Lung (tissue), 12 donors: Measurements from ENCODE around the gene DOCK4. TPM values are rescaled to one million over a fixed set of nuclear protein-coding genes. Genes with fewer than 3 reads are reported as not detected.

Experiments
- ATAC-seq: fragments of 200-7000 bp; cut with Tn5 transposase; one replicate; pipeline ENCODE4 v1.9.1; 2020; ENCODE audit warnings: moderate number of reproducible peaks; ENCODE audit not compliant: insufficient read depth, low FRiP score
- DNase-seq, 3 donors: peaks; one replicate each; pipeline ENCODE4 v3.0.0-alpha.2; 2013 to 2017
- H3K27ac ChIP-seq, 2 donors: one replicate each; pipeline ENCODE4 v1.5.1; 2013; ENCODE audit warnings: mild to moderate bottlenecking in 2 of 2, moderate library complexity in 2 of 2, control low read depth in 1 of 2, inconsistent platforms in 1 of 2, low read depth in 1 of 2, low read length in 1 of 2
- H3K27me3 ChIP-seq, 3 donors: one replicate each; pipeline ENCODE4 v1.5.1; 2013; ENCODE audit warnings: low read length in 2 of 3; ENCODE audit not compliant: control insufficient read depth in 3 of 3, insufficient read depth in 3 of 3
- H3K36me3 ChIP-seq, 4 donors: one replicate each; pipeline ENCODE4 v1.5.1; 2013; ENCODE audit warnings: low read length in 4 of 4, mild to moderate bottlenecking in 1 of 4, moderate library complexity in 1 of 4; ENCODE audit not compliant: control insufficient read depth in 4 of 4, insufficient read depth in 4 of 4
- H3K4me1 ChIP-seq, 5 donors: one replicate each; pipeline ENCODE4 v1.5.1; 2013; ENCODE audit warnings: low read length in 5 of 5, mild to moderate bottlenecking in 2 of 5, moderate library complexity in 1 of 5; ENCODE audit not compliant: control insufficient read depth in 5 of 5, insufficient read depth in 5 of 5
- H3K4me3 ChIP-seq: one replicate; pipeline ENCODE4 v1.5.1; 2013; ENCODE audit warnings: mild to moderate bottlenecking, control low read depth, moderate library complexity
- H3K9ac ChIP-seq, 2 donors: one replicate each; pipeline ENCODE4 v1.5.1; 2013; ENCODE audit warnings: low read length in 2 of 2, control low read depth in 1 of 2; ENCODE audit not compliant: insufficient read depth in 1 of 2
- H3K9me3 ChIP-seq, 4 donors: one replicate each; pipeline ENCODE4 v1.5.1; 2013; ENCODE audit warnings: low read length in 3 of 4, mild to moderate bottlenecking in 1 of 4, moderate library complexity in 1 of 4; ENCODE audit not compliant: control insufficient read depth in 4 of 4, insufficient read depth in 3 of 4
- WGBS, 2 donors: extraction: QIAGEN DNeasy Blood & Tissue Kit; methylation state at CpG; one replicate each; pipeline ENCODE4 v1.1.7; 2013; 5-methylcytosine and 5-hydroxymethylcytosine counted together
- polyA plus RNA-seq, 2 donors: library from polyadenylated mRNA; stranded (reverse); fragments of 200-250 nt; gene quantifications; one replicate each; pipeline ENCODE4 v1.2.1, GENCODE V29; 2013
- total RNA-seq, 2 donors: library from RNA; depleted of rRNA in 1 of 2; stranded (reverse); fragments of >200 nt in 1 of 2; gene quantifications; one replicate each; pipeline ENCODE4 v1.2.1, GENCODE V29; 2014 to 2021
- TF ChIP-seq, protein P1 (sequence below): IDR thresholded peaks from 2 replicates; pipeline ENCODE4 v1.5.1; 2012; ENCODE audit warnings: mild to moderate bottlenecking; ENCODE audit errors: control extremely low read depth, extremely low read depth
- donor health status: control.
- donor health status: control.
- donor health status: Bipolar disorder and iron deficiency.
- donor health status: healthy.
- donor health status: DM: yes; HTN: yes; CAD: no.

Gene DOCK4
- total and polyA plus RNA-seq, 4 donors: 18.7 to 163 (median 40.3) TPM

DNA sequence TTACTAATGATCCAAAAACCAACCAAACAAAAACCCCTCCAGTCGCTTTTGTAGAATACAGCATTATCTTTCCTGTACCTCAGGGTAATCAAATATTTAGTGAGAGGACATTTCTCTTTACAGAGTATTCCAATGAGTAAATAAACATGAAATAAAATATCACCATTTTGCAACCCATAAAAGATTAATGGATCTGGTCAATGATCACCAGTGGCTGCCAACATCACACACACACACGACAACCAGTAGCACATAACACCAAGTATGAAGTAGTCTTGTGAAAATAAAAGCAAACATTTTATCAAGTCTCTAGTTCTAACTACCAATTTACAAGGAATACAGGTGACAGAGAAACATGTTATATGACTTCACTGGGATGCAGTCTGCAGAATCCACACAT is 455.3 kb downstream of the DOCK4 start:
- no peaks in the 10 kb centered on the region for H3K27me3 ChIP-seq
- H3K9me3 ChIP-seq: no peaks in the 10 kb centered on the region
- TF ChIP-seq, protein P1, sequence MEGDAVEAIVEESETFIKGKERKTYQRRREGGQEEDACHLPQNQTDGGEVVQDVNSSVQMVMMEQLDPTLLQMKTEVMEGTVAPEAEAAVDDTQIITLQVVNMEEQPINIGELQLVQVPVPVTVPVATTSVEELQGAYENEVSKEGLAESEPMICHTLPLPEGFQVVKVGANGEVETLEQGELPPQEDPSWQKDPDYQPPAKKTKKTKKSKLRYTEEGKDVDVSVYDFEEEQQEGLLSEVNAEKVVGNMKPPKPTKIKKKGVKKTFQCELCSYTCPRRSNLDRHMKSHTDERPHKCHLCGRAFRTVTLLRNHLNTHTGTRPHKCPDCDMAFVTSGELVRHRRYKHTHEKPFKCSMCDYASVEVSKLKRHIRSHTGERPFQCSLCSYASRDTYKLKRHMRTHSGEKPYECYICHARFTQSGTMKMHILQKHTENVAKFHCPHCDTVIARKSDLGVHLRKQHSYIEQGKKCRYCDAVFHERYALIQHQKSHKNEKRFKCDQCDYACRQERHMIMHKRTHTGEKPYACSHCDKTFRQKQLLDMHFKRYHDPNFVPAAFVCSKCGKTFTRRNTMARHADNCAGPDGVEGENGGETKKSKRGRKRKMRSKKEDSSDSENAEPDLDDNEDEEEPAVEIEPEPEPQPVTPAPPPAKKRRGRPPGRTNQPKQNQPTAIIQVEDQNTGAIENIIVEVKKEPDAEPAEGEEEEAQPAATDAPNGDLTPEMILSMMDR: no peak
- no peak overlapping the region for H3K27ac ChIP-seq
- H3K9ac ChIP-seq: no peak overlapping the region
- DNase-seq: no peak
- no peak for ATAC-seq
- H3K4me3 ChIP-seq: no peak overlapping the region
- H3K36me3 ChIP-seq: peaks cover 0 to 30% (median 12%) of the 10 kb centered on the region in 4 donors
- peaks cover 0 to 11% (median 0%) of the 10 kb centered on the region in 5 donors for H3K4me1 ChIP-seq
- 91 to 92% methylated on average over 2 of the region's 2 CpGs for WGBS, 2 donors

DNA sequence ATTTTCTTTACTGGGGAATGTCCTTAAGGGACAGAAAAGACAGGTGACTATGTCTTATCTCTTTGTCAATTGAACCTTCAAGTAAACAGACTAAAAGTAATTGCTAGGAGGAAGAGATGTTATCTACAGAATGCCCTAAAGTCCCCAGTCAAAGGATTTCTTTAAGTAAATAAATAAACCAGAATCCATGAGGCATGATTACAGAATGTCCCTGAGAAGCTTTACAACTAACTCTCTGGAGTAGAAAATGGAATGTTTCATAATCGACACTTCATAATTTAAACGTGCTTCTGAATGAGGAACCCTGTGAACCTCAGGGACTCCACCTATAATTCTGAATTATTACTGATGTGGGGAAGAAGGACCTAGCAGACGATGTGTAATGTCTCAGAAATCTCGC is 456.0 kb downstream of the DOCK4 start:
- Histone ChIP-seq H3K27me3 (no peaks in the 10 kb centered on the region), H3K27ac (no peak overlapping the region), H3K9ac (no peak overlapping the region), H3K4me3 (no peak overlapping the region), H3K4me1 (peaks cover 0 to 11% (median 0%) of the 10 kb centered on the region in 5 donors), H3K36me3 (peaks cover 0 to 26% (median 11%) of the 10 kb centered on the region in 4 donors), H3K9me3 (no peaks in the 10 kb centered on the region)
- 70 to 72% methylated on average over 4 of the region's 4 CpGs for WGBS, 2 donors
- DNase-seq (no peak), ATAC-seq (no peak)
- TF ChIP-seq, protein P1: no peak

DNA sequence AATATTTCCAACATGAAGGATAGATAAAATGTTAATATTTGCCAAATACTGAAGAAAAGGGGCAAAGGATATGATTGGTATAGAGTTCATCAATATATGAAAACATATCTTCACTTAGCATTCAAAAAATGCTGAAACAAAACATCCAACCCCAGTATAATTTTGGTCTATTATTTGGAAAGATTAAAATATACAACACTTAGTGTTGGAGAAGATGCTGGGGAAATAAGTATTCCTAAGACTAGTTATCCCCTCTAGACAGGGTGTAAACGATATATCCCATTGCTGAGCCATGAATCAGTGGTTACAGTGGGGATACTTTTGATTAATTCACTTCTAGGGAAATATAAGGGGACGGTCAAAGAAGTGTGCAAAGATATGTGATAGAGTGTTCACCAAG is 456.6 kb downstream of the DOCK4 start:
- Histone ChIP-seq H3K4me1 (peaks cover 0 to 9% (median 0%) of the 10 kb centered on the region in 5 donors), H3K9me3 (no peaks in the 10 kb centered on the region), H3K27ac (no peak overlapping the region), H3K36me3 (peaks cover 0 to 29% (median 12%) of the 10 kb centered on the region in 4 donors), H3K9ac (no peak overlapping the region), H3K27me3 (no peaks in the 10 kb centered on the region), H3K4me3 (no peak overlapping the region)
- ATAC-seq (no peak), DNase-seq (no peak)
- TF ChIP-seq, protein P1: no peak
- WGBS, 2 donors: 95 to 96% methylated on average over 2 of the region's 2 CpGs

DNA sequence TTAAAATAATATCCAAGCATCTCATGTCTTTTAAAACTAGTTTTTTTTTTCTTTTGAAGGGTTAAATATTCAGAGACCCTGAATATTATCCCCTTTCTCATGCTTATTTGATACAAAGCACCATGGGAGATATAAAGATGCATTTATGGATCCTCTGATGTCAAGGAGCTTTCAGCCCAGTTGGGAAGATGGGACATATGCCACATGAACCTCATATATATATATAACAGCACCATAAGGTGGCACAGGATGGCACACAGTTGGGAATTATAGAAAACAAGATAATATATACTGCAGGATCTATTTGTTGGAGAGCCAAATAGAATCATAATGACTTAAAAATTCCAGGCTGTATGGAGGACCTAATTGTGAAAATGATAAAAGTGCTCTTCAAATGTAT is 458.5 kb downstream of the DOCK4 start:
- no peak for ATAC-seq
- TF ChIP-seq, protein P1: no peak
- no peak overlapping the region for H3K4me3 ChIP-seq
- no peak overlapping the region for H3K9ac ChIP-seq
- H3K4me1 ChIP-seq: no peaks in the 10 kb centered on the region
- no peaks in the 10 kb centered on the region for H3K27me3 ChIP-seq
- H3K27ac ChIP-seq: no peak overlapping the region
- H3K36me3 ChIP-seq: peaks cover 0 to 36% (median 14%) of the 10 kb centered on the region in 4 donors
- H3K9me3 ChIP-seq: peaks cover 0 to 2% (median 0%) of the 10 kb centered on the region in 4 donors
- DNase-seq: no peak
